ENCODE data around the gene PTPRZ1.

PTPRZ1 gene

DNA sequence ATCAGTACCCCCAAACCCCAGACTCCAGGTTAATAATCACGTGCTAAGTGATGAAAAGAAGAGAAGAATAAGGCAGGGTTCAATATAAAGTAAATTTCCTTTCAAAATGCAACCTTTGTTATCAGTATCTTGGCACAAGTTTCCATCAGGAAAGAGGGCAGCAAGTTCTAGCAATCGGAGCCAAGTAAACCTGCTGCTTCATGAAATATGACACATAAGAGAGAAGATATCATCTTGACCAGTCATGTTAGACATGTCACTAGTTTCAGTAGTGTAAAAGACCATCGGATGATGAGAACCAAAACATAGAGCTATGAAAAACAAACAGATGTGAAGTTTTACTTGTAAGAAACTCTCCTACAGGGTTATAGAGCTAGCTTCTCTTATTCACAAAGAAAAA, 227.1 kb downstream of the PTPRZ1 start:
- DNase-seq (ENCODE audit: extremely low read depth in 1 of 2, low read depth in 1 of 2), result no peak

DNA sequence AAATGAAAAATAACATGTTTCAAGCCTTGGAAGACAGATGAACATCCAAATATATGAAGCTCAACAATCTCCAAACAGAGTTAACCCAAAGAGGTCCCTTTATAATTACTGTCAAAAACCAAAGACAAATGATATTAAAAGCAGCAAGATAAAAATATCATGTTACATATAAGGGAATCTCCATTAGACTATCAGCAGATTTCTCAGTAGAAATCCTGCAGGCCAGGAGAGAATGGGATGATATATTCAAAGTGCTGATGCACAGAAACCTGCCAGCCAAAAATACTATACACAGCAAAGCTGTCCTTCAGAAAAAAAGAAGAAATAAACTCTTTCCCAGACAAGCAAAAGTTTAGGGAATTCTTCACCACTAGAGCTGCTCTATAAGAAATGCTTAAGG, 230.1 kb downstream of the PTPRZ1 start:
- DNase-seq (ENCODE audit: extremely low read depth in 1 of 2, low read depth in 1 of 2), result no peak

Data from stimulated activated CD8-positive, alpha-beta memory T cell treated with anti-CD3 and anti-CD28 coated beads, Interleukin-7, amount 100 ng/mL, for 48 hours (primary cell).